Epithelial cell of alveolus of lung (primary cell): ENCODE results near the gene OR9K2. TPM values are rescaled to one million over a fixed set of nuclear protein-coding genes. Genes with fewer than 3 reads are reported as not detected.

Source experiments
- total RNA-seq: library from RNA; depleted of rRNA; stranded (reverse); fragments of >200 nt; gene quantifications from 2 replicates; pipeline ENCODE4 v1.2.1, GENCODE V29; 2015

The OR9K2 gene
- not detected in 2 replicates for total RNA-seq

GRCh38 chr12:55126106-55126505 lies at the start of gene OR9K2:
TSS of gene OR9K2 (plus strand) at chr12:55126406. CDS start at chr12:55129835, 3,429 bp downstream.

Other genes with a start within 250 kb of the OR9K2 start
- not detected in 2 replicates for gene TESPA1, start 141.6 kb upstream of the OR9K2 start, total RNA-seq
- gene NEUROD4, start 106.4 kb upstream of the OR9K2 start, total RNA-seq: not detected in 2 replicates
- gene OR10A7, start 94.6 kb downstream of the OR9K2 start, total RNA-seq: not detected in 2 replicates
- not detected in 2 replicates for gene OR6C74, start 118.2 kb downstream of the OR9K2 start, total RNA-seq
- gene OR6C6, start 170.2 kb downstream of the OR9K2 start, total RNA-seq: not detected in 2 replicates
- not detected in 2 replicates for gene OR6C1, start 187.9 kb downstream of the OR9K2 start, total RNA-seq
- gene OR6C3, start 204.3 kb downstream of the OR9K2 start, total RNA-seq: not detected in 2 replicates
- not detected in 2 replicates for gene OR6C75, start 236.6 kb downstream of the OR9K2 start, total RNA-seq